ENCODE data around the gene QRICH2. TPM values are rescaled to one million over a fixed set of nuclear protein-coding genes. Genes with fewer than 3 reads are reported as not detected.

The QRICH2 gene
- total RNA-seq, 1 experiment from 2014 or later, result 0.92 TPM

GRCh38 chr17:76296889-76297288 is 11.2 kb downstream of the QRICH2 start:
- H3K27me3 ChIP-seq, result no peaks in the 10 kb centered on the region
- no peaks in the 10 kb centered on the region for H3K9me3 ChIP-seq
- peaks cover 2% of the 10 kb centered on the region; the same call in 1 of the 2 replicates for H3K36me3 ChIP-seq
- H3K4me3 ChIP-seq, result no peak overlapping the region
- DNase-seq, result no peak

DNA sequence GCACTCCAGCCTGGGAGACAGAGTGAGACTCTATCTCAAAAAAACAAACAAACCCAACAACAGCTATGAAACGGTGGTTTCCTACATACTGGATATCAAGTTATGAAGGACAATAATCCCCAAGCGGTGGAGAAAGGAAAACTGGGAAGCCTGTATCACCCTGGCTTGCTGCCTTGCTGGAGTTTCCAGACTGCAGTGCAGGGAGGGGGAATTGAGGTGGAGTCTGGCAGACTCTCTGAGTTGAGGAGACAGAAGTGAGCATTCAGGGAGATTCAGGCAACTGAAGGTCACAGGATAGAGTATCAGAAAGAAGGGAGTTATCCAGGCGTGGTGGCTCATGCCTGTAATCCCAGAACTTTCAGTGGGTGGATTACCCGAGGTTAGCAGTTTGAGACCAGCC is 11.9 kb downstream of the QRICH2 start:
- DNase-seq, result no peak
- no peaks in the 10 kb centered on the region for H3K9me3 ChIP-seq

GRCh38 chr17:76293106-76293505 is 15.0 kb downstream of the QRICH2 start:
- Histone ChIP-seq H3K27me3 (no peaks in the 10 kb centered on the region), H3K4me3 (no peak overlapping the region), H3K36me3 (peaks cover 2% of the 10 kb centered on the region; the same call in 1 of the 2 replicates), H3K9me3 (no peaks in the 10 kb centered on the region)
- no peak for DNase-seq

More for the DNA sequence above, 11.9 kb downstream of the QRICH2 start:
- H3K36me3 ChIP-seq, result peaks cover 2% of the 10 kb centered on the region; the same call in 1 of the 2 replicates
- no peak overlapping the region for H3K4me3 ChIP-seq
- no peaks in the 10 kb centered on the region for H3K27me3 ChIP-seq

DNA sequence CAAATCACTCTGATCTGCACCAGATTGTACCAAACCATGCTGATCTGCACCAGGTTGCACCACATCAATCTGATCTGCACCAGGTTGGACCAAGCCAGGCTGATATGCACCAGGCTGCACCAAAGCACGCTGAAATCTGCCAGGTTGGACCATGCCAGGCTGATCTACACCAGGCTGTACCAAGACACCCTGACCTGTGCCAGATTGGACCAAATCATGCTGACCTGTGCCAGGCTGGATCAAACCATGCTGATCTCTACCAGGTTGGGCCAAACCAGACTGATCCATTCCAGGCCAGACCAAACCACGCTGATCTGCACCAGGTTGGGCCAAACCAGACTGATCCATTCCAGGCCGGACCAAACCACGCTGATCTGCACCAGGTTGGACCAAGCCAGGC is 15.5 kb downstream of the QRICH2 start:
- no peak overlapping the region for H3K4me3 ChIP-seq
- no peaks in the 10 kb centered on the region for H3K27me3 ChIP-seq
- peaks cover 2% of the 10 kb centered on the region; the same call in 1 of the 2 replicates for H3K36me3 ChIP-seq
- DNase-seq, result no peak
- no peaks in the 10 kb centered on the region for H3K9me3 ChIP-seq

DNA sequence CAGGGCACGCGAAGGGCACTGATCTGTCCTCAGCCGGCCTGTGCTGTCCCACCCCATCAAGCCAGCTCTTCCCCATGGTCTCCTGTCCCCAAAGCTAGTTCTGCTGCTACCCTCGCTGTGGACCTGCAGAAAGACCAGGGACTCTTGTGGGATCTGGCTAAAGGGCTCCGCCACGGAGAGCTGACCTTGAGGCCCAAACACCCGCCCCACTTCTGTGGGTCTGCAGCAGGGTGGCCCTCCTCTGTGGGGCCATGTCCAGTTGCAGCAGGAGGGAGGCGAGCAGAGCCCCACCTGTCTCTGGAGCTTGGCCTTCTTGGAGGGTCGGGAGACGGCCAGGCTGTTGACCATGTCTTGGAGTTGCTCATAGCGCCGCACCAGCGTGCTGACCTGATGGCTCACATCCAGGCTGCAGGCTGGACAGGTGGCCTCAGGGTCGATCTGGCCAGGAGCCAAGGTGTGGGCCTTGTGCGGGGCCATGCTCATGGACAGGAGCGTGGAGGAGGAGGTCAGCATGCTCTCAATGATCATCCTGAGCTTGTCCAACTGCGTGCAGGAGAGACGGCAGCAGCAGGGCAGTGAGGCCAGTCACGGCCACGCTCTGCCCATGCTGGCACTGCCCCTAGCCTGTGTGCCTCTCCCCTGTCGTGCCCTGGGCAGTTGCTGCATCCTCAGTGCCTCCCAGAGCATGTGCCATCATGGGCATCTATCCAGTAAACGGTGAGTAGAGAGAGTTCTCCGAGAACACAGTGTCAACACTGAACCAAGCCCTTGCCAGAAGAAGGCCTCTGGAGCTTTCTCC is 26.3 kb downstream of the QRICH2 start:
- Histone ChIP-seq H3K36me3 (no peaks in the 10 kb centered on the region), H3K4me3 (no peak overlapping the region), H3K9me3 (no peaks in the 10 kb centered on the region), H3K27me3 (no peaks in the 10 kb centered on the region)
- no peak for DNase-seq

- Histone ChIP-seq H3K36me3 (no peaks in the 10 kb centered on the region), H3K4me3 (no peak overlapping the region), H3K27me3 (no peaks in the 10 kb centered on the region), H3K9me3 (no peaks in the 10 kb centered on the region)
- no peak for DNase-seq
These were observed 27.4 kb downstream of the QRICH2 start for GRCh38 chr17:76280650-76281049.

GRCh38 chr17:76279742-76280287 is 28.3 kb downstream of the QRICH2 start:
- Histone ChIP-seq H3K9me3 (no peaks in the 10 kb centered on the region), H3K36me3 (no peaks in the 10 kb centered on the region), H3K27me3 (no peaks in the 10 kb centered on the region), H3K4me3 (no peak overlapping the region)
- no peak for DNase-seq

GRCh38 chr17:76278952-76279741 is 28.9 kb downstream of the QRICH2 start:
- peak; percentile 72 for DNase-seq
- Histone ChIP-seq H3K36me3 (no peaks in the 10 kb centered on the region), H3K27me3 (no peaks in the 10 kb centered on the region), H3K9me3 (no peaks in the 10 kb centered on the region), H3K4me3 (no peak overlapping the region)

GRCh38 chr17:76278268-76278908 is 29.7 kb downstream of the QRICH2 start:
- H3K9me3 ChIP-seq, result no peaks in the 10 kb centered on the region
- H3K4me3 ChIP-seq, result no peak overlapping the region
- no peak for DNase-seq
- no peaks in the 10 kb centered on the region for H3K27me3 ChIP-seq
- no peaks in the 10 kb centered on the region for H3K36me3 ChIP-seq

DNA sequence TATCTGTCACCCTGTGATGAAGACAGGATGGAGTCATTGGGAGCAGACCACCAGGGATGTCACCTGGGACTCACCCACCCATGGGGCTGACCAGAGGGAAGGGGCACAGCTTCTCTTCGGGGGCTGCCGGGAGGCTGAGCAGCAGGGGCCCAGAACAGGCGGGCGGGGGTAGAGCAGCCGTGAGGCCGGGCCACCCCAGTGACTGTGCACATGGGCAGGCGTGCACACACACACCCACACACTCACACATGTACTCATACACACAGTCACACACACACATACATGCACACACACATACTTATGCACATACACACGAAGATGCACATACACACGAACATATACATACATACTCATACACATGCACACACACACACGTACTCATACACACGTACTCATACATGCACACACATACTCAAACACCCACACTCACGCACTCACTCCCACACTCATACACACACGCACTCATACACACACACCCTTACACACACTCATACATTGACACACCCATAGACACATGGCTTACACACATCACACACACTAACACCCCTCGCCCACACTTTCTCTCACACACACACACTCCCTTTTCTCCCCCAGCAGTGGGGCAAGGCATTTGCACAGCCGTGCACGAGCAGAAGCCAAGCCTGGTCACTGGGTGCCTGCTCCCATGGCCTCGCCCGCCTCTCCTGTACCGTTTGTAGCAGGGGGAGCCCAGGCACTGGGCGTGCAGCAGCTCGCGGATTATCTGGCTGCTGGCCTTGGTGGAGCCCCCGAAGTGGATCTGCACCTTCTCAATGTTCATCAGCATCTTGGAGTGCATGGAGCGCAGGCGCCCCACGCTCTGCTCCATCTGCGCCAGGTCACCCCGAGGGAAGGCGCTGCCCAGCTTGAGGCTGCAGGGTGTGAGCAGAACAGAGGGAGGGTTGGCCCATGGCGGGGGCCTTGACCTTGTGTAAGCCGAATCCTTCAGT is 30.5 kb downstream of the QRICH2 start:
- Histone ChIP-seq H3K36me3 (no peaks in the 10 kb centered on the region), H3K4me3 (no peak overlapping the region), H3K9me3 (no peaks in the 10 kb centered on the region), H3K27me3 (no peaks in the 10 kb centered on the region)
- DNase-seq, result no peak

GRCh38 chr17:76276461-76277299 is 31.4 kb downstream of the QRICH2 start:
- Histone ChIP-seq H3K36me3 (no peaks in the 10 kb centered on the region), H3K9me3 (no peaks in the 10 kb centered on the region), H3K27me3 (no peaks in the 10 kb centered on the region), H3K4me3 (no peak overlapping the region)
- DNase-seq, result peak; percentile 44

DNA sequence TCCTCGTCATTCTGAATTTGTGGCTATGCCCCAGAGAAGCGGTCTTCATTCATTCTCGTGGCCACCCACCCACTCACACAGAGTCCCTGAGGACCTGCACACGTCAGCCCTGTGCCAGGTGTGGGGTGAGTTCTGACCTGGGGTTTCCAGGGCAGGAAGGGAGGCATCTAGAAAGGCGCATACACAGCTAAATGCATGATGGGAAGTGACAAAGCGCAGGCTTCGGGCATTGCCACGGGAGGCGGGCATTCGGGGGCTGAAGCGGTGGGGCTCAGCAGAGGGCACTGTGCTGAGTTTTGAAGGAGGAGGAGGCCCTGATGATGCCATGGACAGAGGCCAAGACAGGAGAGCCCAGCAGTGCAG is 32.0 kb downstream of the QRICH2 start:
- Histone ChIP-seq H3K27me3 (no peaks in the 10 kb centered on the region), H3K9me3 (no peaks in the 10 kb centered on the region), H3K36me3 (no peaks in the 10 kb centered on the region), H3K4me3 (no peak overlapping the region)
- no peak for DNase-seq

DNA sequence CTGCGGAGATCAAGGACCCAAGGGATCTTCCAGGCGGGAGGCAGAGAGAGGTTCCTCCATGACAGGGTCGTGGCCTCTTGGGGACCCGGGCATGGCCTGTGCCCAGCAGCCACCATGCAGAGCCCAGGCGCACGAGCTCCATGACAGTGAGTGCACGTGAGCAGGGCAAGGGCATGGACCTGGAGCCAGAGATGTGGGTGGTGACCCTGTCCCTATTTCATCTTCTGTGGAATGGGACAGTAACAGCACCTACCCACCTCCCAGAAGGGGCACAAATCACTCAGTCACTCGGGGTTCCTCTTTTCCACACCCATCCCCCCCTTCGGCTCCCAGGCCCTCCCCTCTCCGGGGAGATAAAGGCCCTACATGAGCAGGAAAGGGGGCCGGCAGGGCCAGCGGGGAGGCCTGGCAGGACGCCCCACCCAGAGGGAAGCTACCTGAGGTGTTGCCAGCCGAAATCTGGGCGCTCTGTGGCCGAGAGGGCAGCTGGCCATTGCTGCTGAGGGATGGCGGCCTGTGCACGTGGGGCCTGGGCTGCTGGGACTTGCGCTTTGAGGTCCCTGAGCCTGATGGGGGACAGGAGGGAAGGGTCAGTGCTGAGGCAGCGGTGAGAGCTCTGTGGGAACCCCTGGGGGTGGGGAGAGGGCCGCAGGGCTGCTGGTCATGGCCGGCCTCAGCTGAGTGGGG is 32.6 kb downstream of the QRICH2 start:
- Histone ChIP-seq H3K4me3 (no peak overlapping the region), H3K36me3 (peaks cover 3% of the 10 kb centered on the region; the same call in 1 of the 2 replicates)

GRCh38 chr17:76274112-76274956 is 33.7 kb downstream of the QRICH2 start:
- no peak for DNase-seq
- H3K9me3 ChIP-seq, result no peaks in the 10 kb centered on the region
- H3K4me3 ChIP-seq, result no peak overlapping the region
- H3K27me3 ChIP-seq, result no peaks in the 10 kb centered on the region
- peaks cover 3% of the 10 kb centered on the region; the same call in 1 of the 2 replicates for H3K36me3 ChIP-seq

More for the DNA sequence above, 32.6 kb downstream of the QRICH2 start:
- no peaks in the 10 kb centered on the region for H3K27me3 ChIP-seq
- no peak for DNase-seq
- no peaks in the 10 kb centered on the region for H3K9me3 ChIP-seq
